NT2/D1 (cell line): ENCODE measurements around the gene NXPH4.

Source experiments
- DNase-seq: peaks from one replicate; pipeline ENCODE4 v3.0.0-alpha.2; 2011; ENCODE audit warnings: low read depth, low spot score
- H3K27me3 ChIP-seq: 2 replicates; pipeline ENCODE4 v1.6.0; 2011; ENCODE audit warnings: mild to moderate bottlenecking; ENCODE audit not compliant: insufficient read length, insufficient read depth
- H3K36me3 ChIP-seq: 2 replicates; pipeline ENCODE4 v1.6.1; 2011; ENCODE audit warnings: mild to moderate bottlenecking, low read length, mixed read lengths; ENCODE audit not compliant: insufficient read depth, insufficient read length
- H3K4me1 ChIP-seq: 2 replicates; pipeline ENCODE4 v1.5.1; 2011; ENCODE audit not compliant: insufficient read depth, insufficient read length
- H3K4me3 ChIP-seq: 2 replicates; pipeline ENCODE4 v1.5.1; 2011; ENCODE audit warnings: low read depth; ENCODE audit not compliant: insufficient read length
- H3K9ac ChIP-seq: 2 replicates; pipeline ENCODE4 v1.6.0; 2011; ENCODE audit warnings: low read depth; ENCODE audit not compliant: insufficient read length
- H3K9me3 ChIP-seq: 2 replicates; pipeline ENCODE4 v1.5.1; 2011; ENCODE audit warnings: mild to moderate bottlenecking, low read length; ENCODE audit not compliant: insufficient read depth
- SUZ12 ChIP-seq: IDR thresholded peaks from 2 replicates; pipeline ENCODE4 v1.6.1; 2011; ENCODE audit not compliant: insufficient read length, insufficient read depth; ENCODE audit errors: extremely low read depth
- YY1 ChIP-seq: IDR thresholded peaks from 2 replicates; pipeline ENCODE4 v1.6.1; 2011; ENCODE audit not compliant: insufficient read length, insufficient read depth
- ZNF274 ChIP-seq: IDR thresholded peaks from 2 replicates; pipeline ENCODE4 v1.6.1; 2011; ENCODE audit warnings: mild to moderate bottlenecking, low read depth, low read length

NXPH4 gene

GRCh38 chr12:57205186-57205585 is 11.4 kb upstream of the NXPH4 start:
- TF ChIP-seq YY1 (no peak), ZNF274 (no peak), SUZ12 (no peak)
- Histone ChIP-seq H3K4me1 (no peaks in the 10 kb centered on the region), H3K27me3 (no peaks in the 10 kb centered on the region), H3K4me3 (no peak overlapping the region), H3K9me3 (no peaks in the 10 kb centered on the region), H3K36me3 (peaks cover 94% of the 10 kb centered on the region), H3K9ac (no peak overlapping the region)
- no peak for DNase-seq

GRCh38 chr12:57205931-57206330 is 10.7 kb upstream of the NXPH4 start:
- H3K4me3 ChIP-seq = no peak overlapping the region
- H3K27me3 ChIP-seq = no peaks in the 10 kb centered on the region
- no peak for DNase-seq
- TF ChIP-seq ZNF274 = no peak
- TF ChIP-seq SUZ12 = no peak
- no peak for TF ChIP-seq YY1
- peaks cover 93% of the 10 kb centered on the region for H3K36me3 ChIP-seq
- H3K4me1 ChIP-seq = no peaks in the 10 kb centered on the region
- H3K9me3 ChIP-seq = no peaks in the 10 kb centered on the region
- H3K9ac ChIP-seq = no peak overlapping the region

GRCh38 chr12:57207731-57208630 is 8.6 kb upstream of the NXPH4 start:
- DNase-seq = no peak
- peaks cover 94% of the 10 kb centered on the region for H3K36me3 ChIP-seq

GRCh38 chr12:57208631-57209282 is 7.8 kb upstream of the NXPH4 start:
- no peak overlapping the region for H3K4me3 ChIP-seq
- no peaks in the 10 kb centered on the region for H3K27me3 ChIP-seq
- H3K4me1 ChIP-seq = peaks cover 4% of the 10 kb centered on the region
- no peak overlapping the region for H3K9ac ChIP-seq
- H3K36me3 ChIP-seq = peaks cover 90% of the 10 kb centered on the region
- no peaks in the 10 kb centered on the region for H3K9me3 ChIP-seq
- TF ChIP-seq YY1 (no peak), ZNF274 (no peak), SUZ12 (no peak)
- no peak for DNase-seq

More at GRCh38 chr12:57207731-57208630, 8.6 kb upstream of the NXPH4 start:
- H3K27me3 ChIP-seq = no peaks in the 10 kb centered on the region
- H3K9me3 ChIP-seq = no peaks in the 10 kb centered on the region
- no peak overlapping the region for H3K4me3 ChIP-seq
- TF ChIP-seq ZNF274 = no peak
- no peak for TF ChIP-seq YY1
- no peak for TF ChIP-seq SUZ12
- H3K9ac ChIP-seq = no peak overlapping the region
- H3K4me1 ChIP-seq = no peaks in the 10 kb centered on the region

- Histone ChIP-seq H3K9ac (no peak overlapping the region), H3K36me3 (peaks cover 82% of the 10 kb centered on the region), H3K9me3 (no peaks in the 10 kb centered on the region), H3K27me3 (peaks cover 10% of the 10 kb centered on the region), H3K4me1 (peaks cover 15% of the 10 kb centered on the region), H3K4me3 (no peak overlapping the region)
- TF ChIP-seq YY1 (no peak), SUZ12 (no peak), ZNF274 (no peak)
- DNase-seq = no peak
These were observed 6.7 kb upstream of the NXPH4 start for GRCh38 chr12:57209916-57210315.

GRCh38 chr12:57210461-57210860 is 6.1 kb upstream of the NXPH4 start:
- Histone ChIP-seq H3K36me3 (peaks cover 76% of the 10 kb centered on the region), H3K9me3 (no peaks in the 10 kb centered on the region), H3K27me3 (peaks cover 15% of the 10 kb centered on the region), H3K4me1 (peaks cover 19% of the 10 kb centered on the region), H3K9ac (no peak overlapping the region), H3K4me3 (no peak overlapping the region)
- TF ChIP-seq SUZ12 = no peak
- TF ChIP-seq ZNF274 = no peak
- no peak for TF ChIP-seq YY1
- no peak for DNase-seq

- Histone ChIP-seq H3K27me3 (peaks cover 22% of the 10 kb centered on the region), H3K4me1 (peaks cover 24% of the 10 kb centered on the region), H3K9ac (no peak overlapping the region), H3K36me3 (peaks cover 70% of the 10 kb centered on the region), H3K4me3 (no peak overlapping the region), H3K9me3 (no peaks in the 10 kb centered on the region)
- TF ChIP-seq ZNF274 (no peak), SUZ12 (no peak), YY1 (no peak)
- no peak for DNase-seq
These were observed 5.5 kb upstream of the NXPH4 start for GRCh38 chr12:57210926-57211692.
